Measurements from ENCODE around the gene GPR179.

DNA sequence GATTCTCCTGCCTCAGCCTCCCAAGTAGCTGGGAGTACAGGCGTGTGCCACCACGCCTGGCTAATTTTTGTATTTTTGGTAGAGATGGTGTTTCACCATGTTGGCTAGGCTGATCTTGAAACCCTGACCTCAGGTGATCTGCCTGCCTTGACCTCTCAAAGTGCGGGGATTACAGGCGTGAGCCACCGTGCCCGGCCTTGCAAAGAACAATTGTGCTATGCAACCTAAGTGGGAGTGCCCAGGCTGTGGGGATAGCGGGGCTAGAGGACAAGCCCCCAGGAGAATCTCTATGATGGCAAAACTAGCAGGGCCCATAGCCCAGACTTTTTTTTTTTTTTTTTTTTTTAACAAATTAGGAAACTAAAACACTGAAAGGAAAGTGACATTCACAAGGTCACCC lies 2.0 kb upstream of the GPR179 start:
- TF ChIP-seq, protein P1, sequence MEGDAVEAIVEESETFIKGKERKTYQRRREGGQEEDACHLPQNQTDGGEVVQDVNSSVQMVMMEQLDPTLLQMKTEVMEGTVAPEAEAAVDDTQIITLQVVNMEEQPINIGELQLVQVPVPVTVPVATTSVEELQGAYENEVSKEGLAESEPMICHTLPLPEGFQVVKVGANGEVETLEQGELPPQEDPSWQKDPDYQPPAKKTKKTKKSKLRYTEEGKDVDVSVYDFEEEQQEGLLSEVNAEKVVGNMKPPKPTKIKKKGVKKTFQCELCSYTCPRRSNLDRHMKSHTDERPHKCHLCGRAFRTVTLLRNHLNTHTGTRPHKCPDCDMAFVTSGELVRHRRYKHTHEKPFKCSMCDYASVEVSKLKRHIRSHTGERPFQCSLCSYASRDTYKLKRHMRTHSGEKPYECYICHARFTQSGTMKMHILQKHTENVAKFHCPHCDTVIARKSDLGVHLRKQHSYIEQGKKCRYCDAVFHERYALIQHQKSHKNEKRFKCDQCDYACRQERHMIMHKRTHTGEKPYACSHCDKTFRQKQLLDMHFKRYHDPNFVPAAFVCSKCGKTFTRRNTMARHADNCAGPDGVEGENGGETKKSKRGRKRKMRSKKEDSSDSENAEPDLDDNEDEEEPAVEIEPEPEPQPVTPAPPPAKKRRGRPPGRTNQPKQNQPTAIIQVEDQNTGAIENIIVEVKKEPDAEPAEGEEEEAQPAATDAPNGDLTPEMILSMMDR (IDR thresholded peaks at IDR 0.05; ENCODE audit: low read depth, low read length): no peak
- TF ChIP-seq EZH2phosphoT487 (IDR thresholded peaks at IDR 0.05; ENCODE audit: low read depth): no peak
